Omental fat pad (tissue), 4 donors: ENCODE measurements around the gene PYGO2. TPM values are rescaled to one million over a fixed set of nuclear protein-coding genes. Genes with fewer than 3 reads are reported as not detected.
"Not testable (repeated sequence)": the region's sequence is repeated elsewhere in the genome, so short reads cannot be mapped to it uniquely, and the experiment has no call there.

Experiments
- ATAC-seq: fragments of 150-250 bp; one replicate; pipeline ENCODE4 v1.9.1; 2016; ENCODE audit warnings: mild to moderate bottlenecking, moderate library complexity; ENCODE audit not compliant: low FRiP score
- DNase-seq: peaks from one replicate; pipeline ENCODE4 v3.0.0-alpha.2; 2019; ENCODE audit warnings: low spot score
- total RNA-seq, 4 donors: library from RNA; depleted of rRNA; stranded (reverse); fragments of >200 nt; gene quantifications; one replicate each; pipeline ENCODE4 v1.1.0, GENCODE V29; 2016
- TF ChIP-seq, protein P1 (sequence below), 3 donors: fragments of 450-650 bp; IDR thresholded peaks; one replicate each; pipeline ENCODE4 v1.5.1; 2016 to 2017; ENCODE audit warnings: antibody characterized with exemption in 3 of 3, mild to moderate bottlenecking in 3 of 3, moderate library complexity in 2 of 3

PYGO2 gene
- total RNA-seq, 4 donors from 2014 or later: 10.2 to 21.2 (median 15.9) TPM

DNA sequence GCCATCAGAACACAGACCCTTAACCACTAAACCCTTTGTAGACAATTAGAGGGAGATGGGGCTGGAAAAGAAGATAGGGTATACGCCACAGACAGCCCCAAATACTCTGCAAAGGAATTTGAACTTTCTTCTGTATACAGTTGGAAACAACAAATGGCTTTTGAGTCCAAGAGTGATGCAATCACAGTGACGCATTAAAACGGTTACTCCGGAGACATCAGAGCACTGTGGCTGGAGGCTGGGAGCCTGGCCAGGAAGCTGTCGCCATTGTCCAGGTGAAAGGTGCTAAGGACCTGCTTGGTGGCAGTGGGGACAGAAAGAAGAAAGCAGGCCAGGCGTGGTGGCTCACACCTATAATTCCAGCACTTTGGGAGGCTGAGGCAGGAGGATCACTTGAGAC, 25.7 kb upstream of the PYGO2 start:
- DNase-seq: no peak

DNA sequence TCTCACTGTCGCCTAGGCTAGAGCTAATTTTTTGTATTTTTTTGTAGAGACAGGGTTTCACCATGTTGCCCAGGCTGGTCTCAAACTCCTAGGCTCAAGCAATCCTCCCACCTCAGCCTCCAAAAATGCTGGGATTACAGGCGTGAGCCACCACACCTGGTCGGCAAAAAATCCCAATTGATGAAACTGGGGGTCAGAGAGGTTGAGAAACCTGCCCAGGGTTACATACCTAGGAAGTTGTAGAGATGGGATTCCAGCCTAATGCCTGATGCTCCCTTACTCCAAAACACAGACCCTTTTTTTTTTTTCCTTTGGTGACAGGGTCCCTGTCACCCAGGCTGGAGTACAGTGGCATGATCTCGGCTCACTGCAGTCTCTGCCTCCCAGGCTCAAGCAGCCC, 25.2 kb upstream of the PYGO2 start:
- not testable (repeated sequence) for DNase-seq, ATAC-seq

More for the DNA sequence above, 25.7 kb upstream of the PYGO2 start:
- ATAC-seq: no peak
- TF ChIP-seq, protein P1, sequence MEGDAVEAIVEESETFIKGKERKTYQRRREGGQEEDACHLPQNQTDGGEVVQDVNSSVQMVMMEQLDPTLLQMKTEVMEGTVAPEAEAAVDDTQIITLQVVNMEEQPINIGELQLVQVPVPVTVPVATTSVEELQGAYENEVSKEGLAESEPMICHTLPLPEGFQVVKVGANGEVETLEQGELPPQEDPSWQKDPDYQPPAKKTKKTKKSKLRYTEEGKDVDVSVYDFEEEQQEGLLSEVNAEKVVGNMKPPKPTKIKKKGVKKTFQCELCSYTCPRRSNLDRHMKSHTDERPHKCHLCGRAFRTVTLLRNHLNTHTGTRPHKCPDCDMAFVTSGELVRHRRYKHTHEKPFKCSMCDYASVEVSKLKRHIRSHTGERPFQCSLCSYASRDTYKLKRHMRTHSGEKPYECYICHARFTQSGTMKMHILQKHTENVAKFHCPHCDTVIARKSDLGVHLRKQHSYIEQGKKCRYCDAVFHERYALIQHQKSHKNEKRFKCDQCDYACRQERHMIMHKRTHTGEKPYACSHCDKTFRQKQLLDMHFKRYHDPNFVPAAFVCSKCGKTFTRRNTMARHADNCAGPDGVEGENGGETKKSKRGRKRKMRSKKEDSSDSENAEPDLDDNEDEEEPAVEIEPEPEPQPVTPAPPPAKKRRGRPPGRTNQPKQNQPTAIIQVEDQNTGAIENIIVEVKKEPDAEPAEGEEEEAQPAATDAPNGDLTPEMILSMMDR (IDR thresholded peaks at IDR 0.05): no peak

DNA sequence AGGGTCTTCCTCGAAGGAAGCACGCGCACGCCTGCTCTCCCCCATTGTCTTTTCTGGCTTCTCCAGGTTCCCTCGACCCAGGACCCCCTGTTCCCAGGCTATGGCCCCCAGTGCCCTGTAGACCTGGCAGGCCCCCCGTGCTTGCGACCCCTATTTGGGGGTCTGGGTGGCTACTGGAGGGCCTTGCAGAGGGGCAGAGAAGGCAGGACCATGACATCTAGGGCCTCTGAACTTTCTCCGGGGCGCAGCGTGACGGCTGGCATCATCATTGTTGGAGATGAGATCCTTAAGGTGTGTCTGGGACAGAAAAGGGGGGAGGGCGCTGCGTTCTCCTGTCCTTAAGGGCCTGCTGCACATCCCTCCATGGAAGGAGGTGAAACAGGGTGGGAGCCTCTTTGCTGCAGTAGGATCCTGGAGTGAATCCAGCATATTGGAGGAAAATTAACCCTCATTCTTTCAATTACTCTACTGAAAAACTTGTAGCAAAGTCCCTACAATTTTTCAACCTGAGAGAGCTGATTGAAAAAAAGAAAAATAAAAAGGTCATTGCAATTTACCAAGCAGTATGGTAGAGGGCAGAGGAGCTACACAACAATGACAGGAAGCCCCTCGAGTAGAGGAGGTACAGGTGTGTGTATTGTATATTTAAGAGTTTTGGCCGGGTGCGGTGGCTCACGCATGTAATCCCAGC, 22.3 kb upstream of the PYGO2 start:
- TF ChIP-seq, protein P1 (IDR thresholded peaks at IDR 0.05): no peak
- ATAC-seq: no peak

DNA sequence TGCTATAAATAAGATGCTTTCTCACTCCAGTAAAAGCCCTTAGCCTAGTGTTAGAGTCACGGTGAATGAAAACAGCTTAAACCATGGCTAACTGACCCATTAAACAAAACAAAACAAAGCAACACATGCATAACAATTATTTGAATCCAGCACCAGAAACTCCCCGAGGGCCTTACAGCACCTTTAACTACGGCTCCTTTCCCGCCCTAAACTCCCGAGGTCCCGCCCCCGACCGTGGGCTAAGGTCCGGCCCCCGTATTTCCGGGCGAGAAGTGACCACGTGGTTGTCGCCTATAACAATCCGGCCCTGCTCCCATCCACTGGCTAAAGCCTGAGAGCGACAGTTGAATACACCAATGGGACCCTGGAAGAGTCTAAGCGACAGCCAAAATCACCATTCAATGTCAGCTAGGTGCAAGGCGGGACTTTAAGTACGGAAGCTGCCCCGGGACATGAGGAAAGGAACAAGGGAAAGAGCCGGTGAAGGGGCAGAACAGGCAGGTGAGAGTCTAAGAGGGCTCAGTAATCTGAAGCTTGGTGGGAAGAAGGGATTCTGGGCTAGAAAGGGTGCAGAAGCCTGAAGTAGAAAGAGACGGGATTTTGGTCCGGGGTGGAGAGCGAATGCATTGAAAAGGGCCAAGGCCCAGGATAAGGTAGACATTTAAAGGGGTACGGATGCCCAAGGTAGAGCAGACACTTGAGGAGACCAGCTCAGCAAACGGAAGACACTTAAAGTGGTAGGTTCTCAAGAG, 21.5 kb upstream of the PYGO2 start, which contains the start of gene FLAD1:
FLAD1 (plus strand) TSS at position 448 of the 752 bp plus-strand sequence. CDS start 351 bp downstream, outside the sequence.
- peak; percentile 99 for ATAC-seq
- TF ChIP-seq, protein P1 (IDR thresholded peaks at IDR 0.05): no peak
- DNase-seq: peak; percentile 89

More for the DNA sequence above, 22.3 kb upstream of the PYGO2 start:
- DNase-seq: no peak

DNA sequence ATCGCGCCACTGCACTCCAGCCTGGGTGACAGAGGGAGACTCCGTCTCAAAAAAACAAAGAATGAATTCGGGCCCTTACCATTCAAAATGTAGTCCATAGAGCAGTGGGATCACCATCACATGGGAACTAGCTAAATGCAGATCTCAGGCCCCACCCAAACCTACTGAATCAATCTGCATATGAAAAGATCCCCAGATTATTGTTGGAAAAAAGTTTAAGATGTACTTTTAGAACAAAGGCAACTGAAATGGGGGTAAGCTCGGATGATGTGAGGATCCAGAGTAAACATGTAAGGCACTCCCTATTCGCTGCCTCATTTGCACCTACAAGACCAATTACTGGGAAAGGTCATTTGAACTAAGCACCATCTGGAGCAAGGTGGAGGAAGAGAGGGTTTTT, 20.8 kb upstream of the PYGO2 start:
- DNase-seq: no peak
- ATAC-seq: no peak
- TF ChIP-seq, protein P1 (IDR thresholded peaks at IDR 0.05): no peak

DNA sequence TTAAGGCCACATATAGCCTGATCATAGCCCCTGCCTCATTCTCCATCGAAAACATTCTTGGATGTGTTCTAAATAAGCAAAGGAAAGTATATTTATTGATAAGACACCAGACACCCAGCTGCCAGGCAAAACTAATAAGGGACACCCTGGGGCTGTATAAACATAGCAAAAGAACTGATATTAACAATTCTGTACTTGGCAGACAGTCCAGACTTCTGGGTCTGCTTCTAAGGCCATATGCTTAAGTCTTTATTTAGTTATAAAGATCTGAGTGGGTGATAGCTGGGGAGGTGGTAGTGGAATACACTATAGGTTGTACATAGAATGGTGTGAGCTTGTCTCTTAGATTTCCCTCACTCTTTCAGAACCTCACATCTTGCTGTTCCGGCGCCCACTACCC, 16.8 kb upstream of the PYGO2 start:
- TF ChIP-seq, protein P1 (IDR thresholded peaks at IDR 0.05): no peak
- ATAC-seq (no peak), DNase-seq (no peak)

DNA sequence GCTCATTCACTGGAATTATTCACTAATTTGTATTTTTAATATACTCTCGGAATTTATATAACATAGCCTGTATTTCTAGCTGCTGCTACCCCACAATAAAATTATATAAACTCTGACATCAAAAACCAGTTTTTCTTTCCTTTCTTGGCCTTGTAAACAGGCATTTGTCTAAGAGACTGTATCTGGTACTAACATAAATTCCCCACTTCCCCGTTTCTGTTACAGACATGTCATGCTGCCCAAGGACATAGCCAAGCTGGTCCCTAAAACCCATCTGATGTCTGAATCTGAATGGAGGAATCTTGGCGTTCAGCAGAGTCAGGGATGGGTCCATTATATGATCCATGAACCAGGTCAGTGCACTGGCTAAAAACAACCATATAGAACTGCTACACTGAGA, 16.2 kb upstream of the PYGO2 start:
- not testable (repeated sequence) for ATAC-seq, DNase-seq
